ENCODE measurements around the gene USP17L20. TPM values are rescaled to one million over a fixed set of nuclear protein-coding genes. Genes with fewer than 3 reads are reported as not detected.
"Not testable (repeated sequence)": the region's sequence is repeated elsewhere in the genome, so short reads cannot be mapped to it uniquely, and the experiment has no call there.

The USP17L20 gene, protein sequence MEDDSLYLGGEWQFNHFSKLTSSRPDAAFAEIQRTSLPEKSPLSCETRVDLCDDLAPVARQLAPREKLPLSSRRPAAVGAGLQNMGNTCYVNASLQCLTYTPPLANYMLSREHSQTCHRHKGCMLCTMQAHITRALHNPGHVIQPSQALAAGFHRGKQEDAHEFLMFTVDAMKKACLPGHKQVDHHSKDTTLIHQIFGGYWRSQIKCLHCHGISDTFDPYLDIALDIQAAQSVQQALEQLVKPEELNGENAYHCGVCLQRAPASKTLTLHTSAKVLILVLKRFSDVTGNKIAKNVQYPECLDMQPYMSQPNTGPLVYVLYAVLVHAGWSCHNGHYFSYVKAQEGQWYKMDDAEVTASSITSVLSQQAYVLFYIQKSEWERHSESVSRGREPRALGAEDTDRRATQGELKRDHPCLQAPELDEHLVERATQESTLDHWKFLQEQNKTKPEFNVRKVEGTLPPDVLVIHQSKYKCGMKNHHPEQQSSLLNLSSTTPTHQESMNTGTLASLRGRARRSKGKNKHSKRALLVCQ
- total RNA-seq (not detected), total RNA-seq (0 reads per million in 172 experiments)
- not detected for polyA plus RNA-seq (2013, experiment 1 of 2)
- not detected for polyA plus RNA-seq (2013, experiment 2 of 2)

DNA sequence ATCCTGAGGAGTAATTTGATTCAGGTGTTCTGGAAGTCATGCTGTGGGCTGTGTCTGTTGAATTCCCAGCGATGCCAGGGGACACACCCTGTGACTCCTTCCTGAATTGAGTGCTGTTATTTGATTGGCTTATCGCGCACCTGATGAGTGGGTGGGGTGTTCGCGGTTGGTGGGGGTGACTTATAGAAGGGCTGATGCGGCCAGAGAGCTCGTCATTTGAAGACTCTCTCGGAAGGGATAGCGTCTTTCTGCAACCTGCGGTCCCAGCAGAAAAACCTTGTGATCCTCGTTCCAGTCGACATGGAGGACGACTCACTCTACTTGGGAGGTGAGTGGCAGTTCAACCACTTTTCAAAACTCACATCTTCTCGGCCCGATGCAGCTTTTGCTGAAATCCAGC, at the start of gene USP17L20:
Gene USP17L20, plus strand, starts transcription at position 301 of the 400 bp plus-strand sequence. Its CDS starts 0 bp downstream, at position 301.
- H3K27ac ChIP-seq (ENCODE audit: low read depth in 1 of 2, low read length in 2 of 2); ATAC-seq (ENCODE audit: poor library complexity); POLR2A ChIA-PET; H3K9me3 ChIP-seq (ENCODE audit: control insufficient read depth in 1 of 2, insufficient read depth in 1 of 2, low read length in 2 of 2); H3K27ac Mint-ChIP-seq; H3K9me3 Mint-ChIP-seq; H3K4me3 Mint-ChIP-seq; H3K4me1 Mint-ChIP-seq (ENCODE audit: low read depth); CTCF ChIA-PET; H3K27me3 Mint-ChIP-seq; H3K4me3 ChIP-seq (ENCODE audit: low read length); H3K4me1 ChIP-seq (ENCODE audit: insufficient read depth, low read length); H3K36me3 ChIP-seq (ENCODE audit: insufficient read depth, low read length); H3K36me3 Mint-ChIP-seq (ENCODE audit: low read depth); intact Hi-C loops (cut with DNase I, micrococcal nuclease); DNase-seq; H3K27me3 ChIP-seq (ENCODE audit: control insufficient read depth in 1 of 2, insufficient read depth in 2 of 2, low read length in 2 of 2): not testable (repeated sequence)

DNA sequence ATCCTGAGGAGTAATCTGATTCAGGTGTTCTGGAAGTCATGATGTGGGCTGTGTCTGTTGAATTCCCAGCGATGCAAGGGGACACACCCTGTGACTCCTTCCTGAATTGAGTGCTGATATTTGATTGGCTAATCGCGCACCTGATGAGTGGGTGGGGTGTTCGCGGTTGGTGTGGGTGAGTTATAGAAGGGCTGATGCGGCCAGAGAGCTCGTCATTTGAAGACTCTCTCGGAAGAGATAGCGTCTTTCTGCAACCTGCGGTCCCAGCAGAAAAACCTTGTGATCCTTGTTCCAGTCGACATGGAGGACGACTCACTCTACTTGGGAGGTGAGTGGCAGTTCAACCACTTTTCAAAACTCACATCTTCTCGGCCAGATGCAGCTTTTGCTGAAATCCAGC, 47.6 kb upstream of the USP17L20 start, which contains the start of gene USP17L10:
Gene USP17L10, plus strand, starts transcription at position 301 of the 400 bp plus-strand sequence. Its CDS starts 0 bp downstream, at position 301.
- H3K9me3 Mint-ChIP-seq; CTCF ChIA-PET; H3K4me1 Mint-ChIP-seq (ENCODE audit: low read depth); H3K4me1 ChIP-seq (ENCODE audit: insufficient read depth, low read length); H3K27me3 ChIP-seq (ENCODE audit: control insufficient read depth in 1 of 2, insufficient read depth in 2 of 2, low read length in 2 of 2); H3K36me3 ChIP-seq (ENCODE audit: insufficient read depth, low read length); POLR2A ChIA-PET; H3K36me3 Mint-ChIP-seq (ENCODE audit: low read depth); H3K27me3 Mint-ChIP-seq; DNase-seq; H3K4me3 Mint-ChIP-seq; H3K9me3 ChIP-seq (ENCODE audit: control insufficient read depth in 1 of 2, insufficient read depth in 1 of 2, low read length in 2 of 2); H3K27ac ChIP-seq (ENCODE audit: low read depth in 1 of 2, low read length in 2 of 2); ATAC-seq (ENCODE audit: poor library complexity); H3K27ac Mint-ChIP-seq; intact Hi-C loops (cut with DNase I, micrococcal nuclease); H3K4me3 ChIP-seq (ENCODE audit: low read length): not testable (repeated sequence)

DNA sequence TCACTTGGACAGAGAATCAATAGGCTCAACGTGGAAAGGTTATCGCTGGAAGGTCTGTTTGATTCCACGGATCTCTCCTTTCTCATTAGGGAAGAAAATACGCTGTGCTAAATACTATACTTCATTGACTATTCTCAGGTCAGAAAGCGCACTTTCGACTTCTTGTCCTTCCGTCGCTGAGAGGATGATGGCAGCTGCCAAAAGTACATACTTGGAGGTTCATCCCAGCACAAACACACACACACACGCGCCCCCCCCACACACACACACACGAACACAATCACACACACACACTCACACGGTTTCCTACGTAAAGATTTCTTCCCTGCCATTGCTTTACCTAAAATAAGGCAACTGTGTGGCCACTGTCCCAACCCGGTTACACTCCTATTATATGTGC, 43.2 kb upstream of the USP17L20 start:
- H3K27ac Mint-ChIP-seq; H3K36me3 ChIP-seq (ENCODE audit: insufficient read depth, low read length); CTCF ChIA-PET; H3K27ac ChIP-seq (ENCODE audit: low read depth in 1 of 2, low read length in 2 of 2); POLR2A ChIA-PET; H3K4me1 Mint-ChIP-seq (ENCODE audit: low read depth); H3K36me3 Mint-ChIP-seq (ENCODE audit: low read depth); H3K4me1 ChIP-seq (ENCODE audit: insufficient read depth, low read length); ATAC-seq (ENCODE audit: poor library complexity); intact Hi-C loops (cut with DNase I, micrococcal nuclease); H3K9me3 ChIP-seq (ENCODE audit: control insufficient read depth in 1 of 2, insufficient read depth in 1 of 2, low read length in 2 of 2); H3K9me3 Mint-ChIP-seq; H3K27me3 ChIP-seq (ENCODE audit: control insufficient read depth in 1 of 2, insufficient read depth in 2 of 2, low read length in 2 of 2); H3K27me3 Mint-ChIP-seq; H3K4me3 ChIP-seq (ENCODE audit: low read length); H3K4me3 Mint-ChIP-seq: not testable (repeated sequence)
- peak in 1 of 14 experiments; percentile 3 for DNase-seq

DNA sequence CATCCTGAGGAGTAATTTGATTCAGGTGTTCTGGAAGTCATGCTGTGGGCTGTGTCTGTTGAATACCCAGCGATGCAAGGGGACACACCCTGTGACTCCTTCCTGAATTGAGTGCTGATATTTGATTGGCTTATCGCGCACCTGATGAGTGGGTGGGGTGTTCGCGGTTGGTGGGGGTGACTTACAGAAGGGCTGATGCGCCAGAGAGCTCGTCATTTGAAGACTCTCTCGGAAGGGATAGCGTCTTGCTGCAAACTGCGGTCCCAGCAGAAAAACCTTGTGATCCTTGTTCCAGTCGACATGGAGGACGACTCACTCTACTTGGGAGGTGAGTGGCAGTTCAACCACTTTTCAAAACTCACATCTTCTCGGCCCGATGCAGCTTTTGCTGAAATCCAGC, 42.8 kb upstream of the USP17L20 start, which contains the start of gene USP17L11:
Gene USP17L11, plus strand, starts transcription at position 301 of the 400 bp plus-strand sequence. Its CDS starts 0 bp downstream, at position 301.
- not testable (repeated sequence) for H3K27ac Mint-ChIP-seq

GRCh38 chr4:9219852-9220251, 38.1 kb upstream of the USP17L20 start, which contains the start of gene USP17L12:
Gene USP17L12 (plus strand): TSS chr4:9220152. CDS start chr4:9220152, 0 bp downstream.
- H3K27ac Mint-ChIP-seq; H3K9me3 Mint-ChIP-seq; H3K27ac ChIP-seq (ENCODE audit: low read depth in 1 of 2, low read length in 2 of 2); intact Hi-C loops (cut with DNase I, micrococcal nuclease); POLR2A ChIA-PET; CTCF ChIA-PET; H3K4me3 ChIP-seq (ENCODE audit: low read length); H3K27me3 ChIP-seq (ENCODE audit: control insufficient read depth in 1 of 2, insufficient read depth in 2 of 2, low read length in 2 of 2); H3K27me3 Mint-ChIP-seq; H3K4me1 ChIP-seq (ENCODE audit: insufficient read depth, low read length); ATAC-seq (ENCODE audit: poor library complexity); DNase-seq; H3K36me3 ChIP-seq (ENCODE audit: insufficient read depth, low read length); H3K36me3 Mint-ChIP-seq (ENCODE audit: low read depth); H3K4me3 Mint-ChIP-seq; H3K9me3 ChIP-seq (ENCODE audit: control insufficient read depth in 1 of 2, insufficient read depth in 1 of 2, low read length in 2 of 2); H3K4me1 Mint-ChIP-seq (ENCODE audit: low read depth): not testable (repeated sequence)

More for the DNA sequence above, 42.8 kb upstream of the USP17L20 start, which contains the start of gene USP17L11:
- CTCF ChIA-PET; H3K9me3 ChIP-seq (ENCODE audit: control insufficient read depth in 1 of 2, insufficient read depth in 1 of 2, low read length in 2 of 2); H3K4me3 Mint-ChIP-seq; H3K36me3 ChIP-seq (ENCODE audit: insufficient read depth, low read length); H3K27me3 ChIP-seq (ENCODE audit: control insufficient read depth in 1 of 2, insufficient read depth in 2 of 2, low read length in 2 of 2); H3K9me3 Mint-ChIP-seq; POLR2A ChIA-PET; DNase-seq; H3K4me1 Mint-ChIP-seq (ENCODE audit: low read depth); H3K4me1 ChIP-seq (ENCODE audit: insufficient read depth, low read length); H3K27me3 Mint-ChIP-seq; H3K36me3 Mint-ChIP-seq (ENCODE audit: low read depth); ATAC-seq (ENCODE audit: poor library complexity); H3K27ac ChIP-seq (ENCODE audit: low read depth in 1 of 2, low read length in 2 of 2); H3K4me3 ChIP-seq (ENCODE audit: low read length); intact Hi-C loops (cut with DNase I, micrococcal nuclease): not testable (repeated sequence)

GRCh38 chr4:9224596-9224995, 33.3 kb upstream of the USP17L20 start, which contains the start of gene USP17L13:
Gene USP17L13 (plus strand): TSS chr4:9224896. CDS start chr4:9224896, 0 bp downstream.
- H3K27me3 ChIP-seq (ENCODE audit: control insufficient read depth in 1 of 2, insufficient read depth in 2 of 2, low read length in 2 of 2); H3K9me3 ChIP-seq (ENCODE audit: control insufficient read depth in 1 of 2, insufficient read depth in 1 of 2, low read length in 2 of 2); H3K4me1 Mint-ChIP-seq (ENCODE audit: low read depth); H3K4me3 Mint-ChIP-seq; H3K27ac ChIP-seq (ENCODE audit: low read depth in 1 of 2, low read length in 2 of 2); H3K36me3 ChIP-seq (ENCODE audit: insufficient read depth, low read length); H3K4me3 ChIP-seq (ENCODE audit: low read length); intact Hi-C loops (cut with DNase I, micrococcal nuclease); H3K4me1 ChIP-seq (ENCODE audit: insufficient read depth, low read length); POLR2A ChIA-PET; DNase-seq; H3K27ac Mint-ChIP-seq; CTCF ChIA-PET; ATAC-seq (ENCODE audit: poor library complexity); H3K27me3 Mint-ChIP-seq; H3K9me3 Mint-ChIP-seq; H3K36me3 Mint-ChIP-seq (ENCODE audit: low read depth): not testable (repeated sequence)

GRCh38 chr4:9230249-9230648, 27.7 kb upstream of the USP17L20 start:
- intact Hi-C loops (cut with DNase I, micrococcal nuclease); H3K36me3 ChIP-seq (ENCODE audit: insufficient read depth, low read length); H3K27me3 ChIP-seq (ENCODE audit: control insufficient read depth in 1 of 2, insufficient read depth in 2 of 2, low read length in 2 of 2); H3K27ac Mint-ChIP-seq; H3K27ac ChIP-seq (ENCODE audit: low read depth in 1 of 2, low read length in 2 of 2); H3K4me3 ChIP-seq (ENCODE audit: low read length); H3K27me3 Mint-ChIP-seq; H3K4me1 ChIP-seq (ENCODE audit: insufficient read depth, low read length); H3K9me3 ChIP-seq (ENCODE audit: control insufficient read depth in 1 of 2, insufficient read depth in 1 of 2, low read length in 2 of 2); POLR2A ChIA-PET; ATAC-seq (ENCODE audit: poor library complexity); H3K9me3 Mint-ChIP-seq; H3K4me1 Mint-ChIP-seq (ENCODE audit: low read depth); H3K4me3 Mint-ChIP-seq; CTCF ChIA-PET; H3K36me3 Mint-ChIP-seq (ENCODE audit: low read depth): not testable (repeated sequence)
- peak in 1 of 14 experiments; percentile 24 for DNase-seq

Measured in CD4-positive, alpha-beta T cell (primary cell).